ENCODE results near the gene RGS10. TPM values are rescaled to one million over a fixed set of nuclear protein-coding genes. Genes with fewer than 3 reads are reported as not detected.

The RGS10 gene
- total RNA-seq, 1 experiment from 2014 or later, result 10.6 TPM

DNA sequence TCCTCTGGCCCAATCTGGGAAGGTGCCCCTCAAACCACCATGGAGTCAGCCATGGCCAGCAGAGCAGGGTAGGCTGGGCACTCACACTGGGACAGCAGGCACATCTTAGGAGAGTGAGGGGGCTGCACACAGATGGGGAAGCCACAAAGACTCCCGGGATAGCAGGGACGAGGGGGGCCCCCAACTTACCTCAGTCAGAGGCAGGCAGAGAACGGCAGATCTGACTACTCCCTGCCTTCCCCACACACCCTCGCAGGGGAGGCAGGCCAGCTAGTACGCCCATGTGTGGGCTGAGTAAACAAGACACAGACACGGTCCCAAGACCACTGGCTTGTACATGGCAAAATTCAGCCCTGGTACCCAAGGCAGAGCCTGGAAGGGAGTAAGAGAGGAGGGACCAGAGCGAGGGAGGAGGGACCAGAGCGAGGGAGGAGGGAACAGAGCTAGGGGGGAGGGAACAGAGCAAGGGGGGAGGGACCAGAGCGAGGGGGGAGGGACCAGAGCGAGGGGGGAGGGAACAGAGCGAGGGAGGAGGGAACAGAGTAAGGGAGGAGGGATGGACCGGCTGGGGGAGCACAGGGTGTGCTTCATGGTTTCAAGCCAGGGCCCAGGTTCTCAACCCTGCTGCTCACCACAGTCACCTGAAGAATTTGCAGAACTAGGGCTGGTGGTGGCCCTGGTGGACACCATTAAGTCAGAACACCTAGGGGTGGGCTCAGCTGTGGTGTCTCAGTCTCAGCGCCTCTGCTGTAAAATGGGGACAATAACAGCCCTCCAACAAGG, 73.8 kb downstream of the RGS10 start:
- Mint-ChIP-seq H3K4me3 (no peak overlapping the region), H3K27ac (no peak overlapping the region), H3K9me3 (peaks cover 1 to 2% of the 10 kb centered on the region in 2 experiments; a peak in 3 of 5 replicates), H3K27me3 (ENCODE audit: low read depth) (peaks cover 68% of the 10 kb centered on the region), H3K4me1 (no peaks in the 10 kb centered on the region), H3K36me3 (ENCODE audit: insufficient read depth in 1 of 3, low read depth in 3 of 3) (no peaks in the 10 kb centered on the region)
- Histone ChIP-seq H2BK120ac (ENCODE audit: low read depth, low read length, poor library complexity, severe bottlenecking) (no peak overlapping the region), H3K23ac (ENCODE audit: insufficient read length, low read depth, low read length) (no peak overlapping the region), H3K4me2 (ENCODE audit: insufficient read depth, insufficient read length, low read length) (no peak overlapping the region), H2BK15ac (ENCODE audit: low read depth, low read length) (no peak overlapping the region), H4K5ac (ENCODE audit: insufficient read length, low read depth, low read length) (no peak overlapping the region), H3K9ac (ENCODE audit: extremely low read depth, insufficient read length, low read length) (no peak overlapping the region), H4K20me1 (ENCODE audit: control insufficient read depth, insufficient read depth, insufficient read length) (peaks cover 3% of the 10 kb centered on the region), H2AK5ac (ENCODE audit: insufficient read length, low read length) (no peak overlapping the region), H4K91ac (ENCODE audit: insufficient read length, low read depth, low read length) (no peak overlapping the region), H3K27ac (ENCODE audit: insufficient read length, low read depth, low read length) (no peak overlapping the region), H3T11ph (ENCODE audit: low read length) (no peak overlapping the region), H3K56ac (ENCODE audit: insufficient read length, low read depth, low read length) (no peak overlapping the region), H3K9me3 (ENCODE audit: control insufficient read depth, low read depth, low read length) (no peaks in the 10 kb centered on the region), H4K8ac (replicated peaks; ENCODE audit: insufficient read length, low read depth, low read length) (no peak overlapping the region), H3K18ac (ENCODE audit: insufficient read length, low read depth, low read length) (no peak overlapping the region), H2BK5ac (ENCODE audit: insufficient read length, low read length) (no peak overlapping the region), H2BK20ac (ENCODE audit: low read depth, low read length, poor library complexity, severe bottlenecking) (no peak overlapping the region), H2AFZ (ENCODE audit: low read length) (no peak overlapping the region), H3K4me1 (ENCODE audit: insufficient read depth, low read length) (no peaks in the 10 kb centered on the region), H3K79me2 (ENCODE audit: insufficient read depth, low read length) (no peaks in the 10 kb centered on the region), H3K79me1 (ENCODE audit: insufficient read depth, low read depth, low read length, poor library complexity, severe bottlenecking) (no peaks in the 10 kb centered on the region), H3K4ac (ENCODE audit: low read depth, low read length) (no peak overlapping the region), H3K23me2 (ENCODE audit: insufficient read length, low read depth, low read length, poor library complexity, severe bottlenecking) (no peaks in the 10 kb centered on the region), H3K14ac (ENCODE audit: insufficient read depth, low read length) (no peak overlapping the region; the same call in 1 of the 2 replicates), H3K27me3 (ENCODE audit: insufficient read depth, low read length) (no peaks in the 10 kb centered on the region), H2BK12ac (ENCODE audit: insufficient read length, low read depth, low read length) (no peak overlapping the region)
- no CpG with 5 or more reads among the region's 13 CpGs for WGBS (ENCODE audit: extremely low coverage, insufficient read length, low lambda C conversion rate)
- TF ChIP-seq, protein P1, sequence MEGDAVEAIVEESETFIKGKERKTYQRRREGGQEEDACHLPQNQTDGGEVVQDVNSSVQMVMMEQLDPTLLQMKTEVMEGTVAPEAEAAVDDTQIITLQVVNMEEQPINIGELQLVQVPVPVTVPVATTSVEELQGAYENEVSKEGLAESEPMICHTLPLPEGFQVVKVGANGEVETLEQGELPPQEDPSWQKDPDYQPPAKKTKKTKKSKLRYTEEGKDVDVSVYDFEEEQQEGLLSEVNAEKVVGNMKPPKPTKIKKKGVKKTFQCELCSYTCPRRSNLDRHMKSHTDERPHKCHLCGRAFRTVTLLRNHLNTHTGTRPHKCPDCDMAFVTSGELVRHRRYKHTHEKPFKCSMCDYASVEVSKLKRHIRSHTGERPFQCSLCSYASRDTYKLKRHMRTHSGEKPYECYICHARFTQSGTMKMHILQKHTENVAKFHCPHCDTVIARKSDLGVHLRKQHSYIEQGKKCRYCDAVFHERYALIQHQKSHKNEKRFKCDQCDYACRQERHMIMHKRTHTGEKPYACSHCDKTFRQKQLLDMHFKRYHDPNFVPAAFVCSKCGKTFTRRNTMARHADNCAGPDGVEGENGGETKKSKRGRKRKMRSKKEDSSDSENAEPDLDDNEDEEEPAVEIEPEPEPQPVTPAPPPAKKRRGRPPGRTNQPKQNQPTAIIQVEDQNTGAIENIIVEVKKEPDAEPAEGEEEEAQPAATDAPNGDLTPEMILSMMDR (conservative IDR thresholded peaks at IDR 0.05), result no peak
- no peak for DNase-seq
